Caco-2 (cell line): Measurements from ENCODE around the gene CORIN. TPM values are rescaled to one million over a fixed set of nuclear protein-coding genes. Genes with fewer than 3 reads are reported as not detected.

Source experiments
- BruUV-seq: library from RNA; stranded (reverse); fragments of 400-500 nt; replicated peaks from 2 replicates; lab custom pipeline; 2021; lab: Mats Ljungman, UMichigan
- CTCF ChIA-PET: fragments of 300-600 bp; sonication (Branson Sonifier 250); formaldehyde crosslinking; loops from one replicate; lab custom pipeline; 2022; ENCODE audit warnings: antibody characterized with exemption; lab: Charles Lee
- POLR2A ChIA-PET: fragments of 300-600 bp; sonication (Branson Sonifier 250); formaldehyde crosslinking; loops from one replicate; lab custom pipeline; 2022; ENCODE audit warnings: antibody characterized with exemption; lab: Charles Lee
- DNase-seq, 2 experiments: peaks; one replicate each; pipeline versions ENCODE4 v3.0.0 to v3.0.0-alpha.2; 2020 to 2022
- H3K27me3 ChIP-seq: replicated peaks from 2 replicates; pipeline ENCODE4 v1.6.0; 2011; ENCODE audit warnings: low read length; ENCODE audit not compliant: control insufficient read depth, insufficient read depth
- H3K36me3 ChIP-seq: 2 replicates; pipeline ENCODE4 v1.5.1; 2011; ENCODE audit warnings: low read length; ENCODE audit not compliant: control insufficient read depth, insufficient read depth
- H3K4me1 ChIP-seq: fragments of 250-450 bp; sonication (Bioruptor Pico); 2 replicates; pipeline ENCODE4 v1.5.1; 2020; ENCODE audit warnings: mild to moderate bottlenecking
- H3K4me3 ChIP-seq: 2 replicates; pipeline ENCODE4 v1.5.1; 2011; ENCODE audit warnings: low read depth, mild to moderate bottlenecking, control low read depth, low read length
- H3K9me3 ChIP-seq: fragments of 250-450 bp; sonication (Bioruptor Pico); 2 replicates; pipeline ENCODE4 v1.5.1; 2020; ENCODE audit warnings: mild to moderate bottlenecking, moderate library complexity
- H3K27ac Mint-ChIP-seq: one replicate; pipeline ENCODE4 v1.8.0; 2022; ENCODE audit warnings: mixed read lengths; ENCODE audit not compliant: unreplicated experiment
- H3K27me3 Mint-ChIP-seq: one replicate; pipeline ENCODE4 v1.8.0; 2022; ENCODE audit warnings: mixed read lengths; ENCODE audit not compliant: insufficient read depth, unreplicated experiment
- H3K36me3 Mint-ChIP-seq: one replicate; pipeline ENCODE4 v1.8.0; 2022; ENCODE audit warnings: mild to moderate bottlenecking, mixed read lengths; ENCODE audit not compliant: insufficient read depth, unreplicated experiment
- H3K4me1 Mint-ChIP-seq: one replicate; pipeline ENCODE4 v1.8.0; 2022; ENCODE audit warnings: low read depth, mixed read lengths; ENCODE audit not compliant: unreplicated experiment
- H3K4me3 Mint-ChIP-seq: one replicate; pipeline ENCODE4 v1.8.0; 2022; ENCODE audit warnings: mild to moderate bottlenecking, moderate library complexity, mixed read lengths; ENCODE audit not compliant: unreplicated experiment
- H3K9me3 Mint-ChIP-seq: one replicate; pipeline ENCODE4 v1.8.0; 2022; ENCODE audit warnings: mixed read lengths; ENCODE audit not compliant: unreplicated experiment
- CTCF ChIP-seq, 2 experiments: fragments of 200-600 bp in 1 of 2; IDR thresholded peaks; 1 replicate in 1 of 2; 2 replicates in 1 of 2; pipeline versions ENCODE4 v1.5.1 to v1.8.0; 2011 to 2022; ENCODE audit warnings: antibody characterized with exemption in 1 of 2, control low read depth in 1 of 2, inconsistent platforms in 1 of 2, low read depth in 1 of 2, low read length in 1 of 2, mild to moderate bottlenecking in 1 of 2, moderate library complexity in 1 of 2; ENCODE audit not compliant: insufficient read depth in 1 of 2, severe bottlenecking in 1 of 2, unreplicated experiment in 1 of 2
- intact Hi-C: fragments of 100-400 bp; cut with micrococcal nuclease; formaldehyde crosslinking; loops from one replicate; pipeline ENCODE4 v1.10.0; 2022; ENCODE audit not compliant: unreplicated experiment
- total RNA-seq: library from RNA; stranded (reverse); gene quantifications from 2 replicates; pipeline ENCODE4 v1.2.3, GENCODE V29; 2022

The CORIN gene
- total RNA-seq, 1 experiment from 2014 or later, result 0.27 TPM

- ChIA-PET CTCF (no interaction called here), POLR2A (no interaction called here)
- no TSS peak for BruUV-seq
- intact Hi-C loops, result no loop called here
- Histone ChIP-seq H3K4me1 (no peaks in the 10 kb centered on the region), H3K36me3 (no peaks in the 10 kb centered on the region), H3K27me3 (no peaks in the 10 kb centered on the region), H3K9me3 (no peaks in the 10 kb centered on the region), H3K4me3 (no peak overlapping the region)
- no peak overlapping the region for H3K4me3 Mint-ChIP-seq
- DNase-seq, result no peak
- no peaks in the 10 kb centered on the region for H3K9me3 Mint-ChIP-seq
- TF ChIP-seq CTCF (IDR thresholded peaks at IDR 0.05; ENCODE audit: insufficient read depth in 1 of 2, low read depth in 1 of 2, low read length in 1 of 2, severe bottlenecking in 1 of 2, unreplicated experiment in 1 of 2), result no peak
- H3K4me1 Mint-ChIP-seq, result no peaks in the 10 kb centered on the region
- H3K36me3 Mint-ChIP-seq, result no peaks in the 10 kb centered on the region
- no peaks in the 10 kb centered on the region for H3K27me3 Mint-ChIP-seq
- H3K27ac Mint-ChIP-seq, result no peak overlapping the region
Measured at GRCh38 chr4:47654972-47655693, 182.7 kb downstream of the CORIN start.

- BruUV-seq, result no TSS peak
- no peaks in the 10 kb centered on the region for H3K27me3 Mint-ChIP-seq
- no peaks in the 10 kb centered on the region for H3K9me3 Mint-ChIP-seq
- POLR2A ChIA-PET, result no interaction called here
- no peak for DNase-seq
- H3K27ac Mint-ChIP-seq, result no peak overlapping the region
- no peaks in the 10 kb centered on the region for H3K36me3 Mint-ChIP-seq
- CTCF ChIA-PET, result no interaction called here
- no peaks in the 10 kb centered on the region for H3K4me1 Mint-ChIP-seq
- no peaks in the 10 kb centered on the region for H3K36me3 ChIP-seq
- no peaks in the 10 kb centered on the region for H3K9me3 ChIP-seq
- H3K4me1 ChIP-seq, result no peaks in the 10 kb centered on the region
- no peak overlapping the region for H3K4me3 Mint-ChIP-seq
- H3K27me3 ChIP-seq, result no peaks in the 10 kb centered on the region
- no peak overlapping the region for H3K4me3 ChIP-seq
- TF ChIP-seq CTCF (IDR thresholded peaks at IDR 0.05; ENCODE audit: insufficient read depth in 1 of 2, low read depth in 1 of 2, low read length in 1 of 2, severe bottlenecking in 1 of 2, unreplicated experiment in 1 of 2), result no peak
- intact Hi-C loops, result no loop called here
Measured at GRCh38 chr4:47652092-47652491, 185.8 kb downstream of the CORIN start.

GRCh38 chr4:47651231-47651630 lies 186.6 kb downstream of the CORIN start:
- Mint-ChIP-seq H3K27ac (no peak overlapping the region), H3K9me3 (no peaks in the 10 kb centered on the region), H3K4me1 (no peaks in the 10 kb centered on the region), H3K36me3 (no peaks in the 10 kb centered on the region), H3K4me3 (no peak overlapping the region), H3K27me3 (no peaks in the 10 kb centered on the region)
- TF ChIP-seq CTCF (IDR thresholded peaks at IDR 0.05; ENCODE audit: insufficient read depth in 1 of 2, low read depth in 1 of 2, low read length in 1 of 2, severe bottlenecking in 1 of 2, unreplicated experiment in 1 of 2), result no peak
- Histone ChIP-seq H3K36me3 (no peaks in the 10 kb centered on the region), H3K4me1 (no peaks in the 10 kb centered on the region), H3K27me3 (no peaks in the 10 kb centered on the region), H3K9me3 (no peaks in the 10 kb centered on the region), H3K4me3 (no peak overlapping the region)
- CTCF ChIA-PET, result interaction anchor here (0.5 kb wide), 1 partner anchor 41 kb away, joined by 3 read pairs; no protein-coding TSS in a partner anchor
- no TSS peak for BruUV-seq
- POLR2A ChIA-PET, result no interaction called here
- intact Hi-C loops, result no loop called here
- DNase-seq, result no peak
